Peyer's patch (tissue), 4 donors: ENCODE results near the gene CASZ1. TPM values are rescaled to one million over a fixed set of nuclear protein-coding genes. Genes with fewer than 3 reads are reported as not detected.
A peak's percentile ranks its signal among the peaks of the same experiment; 100 is the strongest.

ENCODE experiments used
- DNase-seq, 3 donors: peaks; one replicate each; pipeline ENCODE4 v3.0.0-alpha.2; 2017 to 2019
- H3K27ac ChIP-seq, 4 donors: fragments of 200-600 bp; sonication (generic); one replicate each; pipeline ENCODE4 v1.5.1; 2016 to 2019
- H3K27me3 ChIP-seq, 2 donors: fragments of 200-600 bp; sonication (generic); one replicate each; pipeline ENCODE4 v1.5.1; 2019
- H3K36me3 ChIP-seq, 3 donors: fragments of 200-600 bp; sonication (generic); one replicate each; pipeline ENCODE4 v1.5.1; 2016 to 2019
- H3K4me1 ChIP-seq, 4 donors: fragments of 200-600 bp; sonication (generic); one replicate each; pipeline ENCODE4 v1.5.1; 2016 to 2019
- H3K4me3 ChIP-seq, 4 donors: fragments of 200-600 bp; sonication (generic); 1 replicate in 3 of 4; 2 replicates in 1 of 4; pipeline ENCODE4 v1.5.1; 2016 to 2019; ENCODE audit warnings: mild to moderate bottlenecking in 1 of 4
- H3K9me3 ChIP-seq, 4 donors: fragments of 200-600 bp; sonication (generic); one replicate each; pipeline ENCODE4 v1.5.1; 2016 to 2019; ENCODE audit warnings: mild to moderate bottlenecking in 1 of 4
- POLR2A ChIP-seq, 2 donors: fragments of 450-650 bp; IDR thresholded peaks; one replicate each; pipeline ENCODE4 v1.5.1; 2017; ENCODE audit warnings: antibody characterized with exemption in 2 of 2, mild to moderate bottlenecking in 2 of 2, moderate library complexity in 2 of 2
- total RNA-seq, 4 donors: library from RNA; depleted of rRNA; stranded (reverse); fragments of >200 nt; gene quantifications; one replicate each; pipeline ENCODE4 v1.1.0, GENCODE V29; 2016
- TF ChIP-seq, protein P1 (sequence below), 6 experiments: fragments of 450-650 bp in 4 of 6; fragments of 200-600 bp in 2 of 6; sonication (generic) in 1 of 6; IDR thresholded peaks; one replicate each; pipeline ENCODE4 v1.5.1; 2017 to 2019; ENCODE audit warnings: antibody characterized with exemption in 6 of 6, mild to moderate bottlenecking in 3 of 6, moderate library complexity in 1 of 6

CASZ1 gene
- total RNA-seq, 4 donors from 2014 or later = 87.5 to 165 (median 137) TPM

DNA sequence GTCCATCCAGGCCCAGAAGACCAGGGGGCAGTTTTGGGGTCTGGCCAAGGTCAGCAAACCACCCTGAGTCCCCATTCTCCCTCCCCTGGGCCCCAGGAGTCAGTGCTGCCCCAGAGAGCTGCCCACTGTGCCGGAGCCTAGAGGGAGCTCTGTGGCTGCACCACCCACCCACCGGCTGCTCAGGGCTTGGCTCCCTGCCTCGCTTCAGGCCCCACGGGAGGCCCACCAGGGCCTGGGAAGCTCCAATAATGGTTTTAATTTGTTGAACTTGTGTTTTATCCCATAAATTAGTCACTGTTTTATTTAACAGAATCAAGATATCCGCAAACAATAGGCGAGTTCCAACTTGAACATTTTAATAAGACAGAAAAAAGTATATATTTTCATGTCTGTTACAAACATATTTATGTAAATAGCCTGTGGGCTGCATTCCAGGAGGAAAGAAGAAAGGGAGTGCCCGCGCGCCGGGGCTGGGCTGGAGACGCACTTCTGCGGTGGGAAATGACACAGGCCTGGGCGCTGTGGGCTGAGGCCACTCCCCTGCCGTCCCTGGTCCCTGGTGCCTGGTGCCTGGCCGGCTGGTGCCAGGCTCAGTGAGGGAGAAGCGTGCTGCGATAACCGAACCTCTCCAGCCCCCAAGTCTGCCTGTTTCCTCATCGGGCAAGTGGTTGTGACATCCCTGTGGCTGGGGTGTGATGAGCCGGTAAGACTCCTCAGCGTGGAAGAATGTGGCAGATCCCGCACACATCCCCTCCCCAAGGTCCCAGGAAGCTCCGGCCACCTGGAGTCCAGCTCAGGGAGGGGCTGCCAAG lies 161.2 kb downstream of the CASZ1 start:
- peaks cover 0 to 7% (median 0%) of the 10 kb centered on the region in 4 donors for H3K4me1 ChIP-seq

DNA sequence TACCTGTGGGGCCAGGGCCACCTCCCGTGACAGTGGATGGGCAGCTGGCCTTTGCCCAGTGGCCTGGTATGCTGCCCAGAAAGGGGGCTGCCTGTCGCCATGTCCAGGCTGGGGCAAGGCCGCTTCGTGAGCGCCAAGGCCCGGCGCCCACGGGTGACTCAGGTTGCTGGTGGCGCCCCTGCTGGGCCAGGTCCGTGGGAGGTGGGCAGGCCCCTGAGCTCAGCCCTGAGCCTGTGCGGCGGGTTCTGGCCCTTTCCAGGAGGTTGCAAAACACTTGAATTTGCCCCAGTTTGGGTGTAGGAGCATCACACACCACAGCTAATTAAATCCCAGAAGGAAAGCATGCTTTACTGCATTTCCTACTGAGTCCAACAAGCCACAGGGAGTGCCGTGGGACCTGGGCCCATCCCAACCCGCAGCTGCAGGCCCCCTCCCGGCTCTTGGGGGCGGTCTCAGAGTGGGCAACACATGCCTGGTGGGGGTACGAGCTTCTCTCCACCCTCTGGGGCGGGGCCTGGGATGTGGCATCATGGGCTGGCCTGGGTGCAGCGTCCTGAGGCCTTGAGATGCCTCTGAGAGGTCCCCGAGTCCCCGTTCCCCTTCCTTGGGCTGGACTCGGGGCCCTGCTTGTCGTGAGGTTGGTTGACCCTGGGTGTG lies 161.9 kb downstream of the CASZ1 start:
- peak overlapping the region in 3 of 4 donors; percentile 21 to 49 (median 42) for H3K27ac ChIP-seq
- no peak overlapping the region for H3K4me3 ChIP-seq
- no peak for DNase-seq
- peaks cover 0 to 7% (median 0%) of the 10 kb centered on the region in 4 donors for H3K4me1 ChIP-seq
- no peak for TF ChIP-seq POLR2A (IDR thresholded peaks at IDR 0.05)
- TF ChIP-seq, protein P1, sequence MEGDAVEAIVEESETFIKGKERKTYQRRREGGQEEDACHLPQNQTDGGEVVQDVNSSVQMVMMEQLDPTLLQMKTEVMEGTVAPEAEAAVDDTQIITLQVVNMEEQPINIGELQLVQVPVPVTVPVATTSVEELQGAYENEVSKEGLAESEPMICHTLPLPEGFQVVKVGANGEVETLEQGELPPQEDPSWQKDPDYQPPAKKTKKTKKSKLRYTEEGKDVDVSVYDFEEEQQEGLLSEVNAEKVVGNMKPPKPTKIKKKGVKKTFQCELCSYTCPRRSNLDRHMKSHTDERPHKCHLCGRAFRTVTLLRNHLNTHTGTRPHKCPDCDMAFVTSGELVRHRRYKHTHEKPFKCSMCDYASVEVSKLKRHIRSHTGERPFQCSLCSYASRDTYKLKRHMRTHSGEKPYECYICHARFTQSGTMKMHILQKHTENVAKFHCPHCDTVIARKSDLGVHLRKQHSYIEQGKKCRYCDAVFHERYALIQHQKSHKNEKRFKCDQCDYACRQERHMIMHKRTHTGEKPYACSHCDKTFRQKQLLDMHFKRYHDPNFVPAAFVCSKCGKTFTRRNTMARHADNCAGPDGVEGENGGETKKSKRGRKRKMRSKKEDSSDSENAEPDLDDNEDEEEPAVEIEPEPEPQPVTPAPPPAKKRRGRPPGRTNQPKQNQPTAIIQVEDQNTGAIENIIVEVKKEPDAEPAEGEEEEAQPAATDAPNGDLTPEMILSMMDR (IDR thresholded peaks at IDR 0.05) = no peak
- H3K27me3 ChIP-seq = no peaks in the 10 kb centered on the region
- peaks cover 0 to 26% (median 0%) of the 10 kb centered on the region in 3 donors for H3K36me3 ChIP-seq
- H3K9me3 ChIP-seq = no peaks in the 10 kb centered on the region

More for the DNA sequence above, 161.2 kb downstream of the CASZ1 start:
- H3K27me3 ChIP-seq = no peaks in the 10 kb centered on the region
- peaks cover 0 to 27% (median 0%) of the 10 kb centered on the region in 3 donors for H3K36me3 ChIP-seq
- H3K27ac ChIP-seq = peak overlapping the region in 3 of 4 donors; percentile 41 to 49 (median 42)
- DNase-seq = no peak
- no peak overlapping the region for H3K4me3 ChIP-seq
- H3K9me3 ChIP-seq = no peaks in the 10 kb centered on the region
- no peak for TF ChIP-seq POLR2A (IDR thresholded peaks at IDR 0.05)
- TF ChIP-seq, protein P1 (IDR thresholded peaks at IDR 0.05) = no peak

DNA sequence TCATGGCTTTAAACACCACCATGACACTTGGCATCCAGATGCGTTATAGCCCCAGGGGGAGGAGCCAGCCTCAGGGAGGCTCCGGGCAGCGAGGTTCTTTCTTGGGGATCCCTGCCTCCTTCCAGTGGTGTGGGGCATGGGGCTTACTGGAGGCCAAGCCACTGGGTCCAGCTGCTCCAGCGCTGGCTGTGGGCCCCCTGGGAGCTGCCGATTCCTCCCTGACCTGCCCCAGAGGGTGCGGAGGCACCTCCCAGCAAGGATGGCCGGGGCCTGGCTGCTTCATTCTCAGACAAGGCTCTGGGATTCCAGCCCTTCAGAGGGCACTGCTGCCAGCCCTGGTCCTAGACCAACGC lies 162.4 kb downstream of the CASZ1 start:
- Histone ChIP-seq H3K9me3 (no peaks in the 10 kb centered on the region), H3K27me3 (no peaks in the 10 kb centered on the region), H3K36me3 (peaks cover 0 to 23% (median 0%) of the 10 kb centered on the region in 3 donors), H3K4me1 (peaks cover 0 to 7% (median 0%) of the 10 kb centered on the region in 4 donors), H3K27ac (peak overlapping the region in 1 of 4 donors; percentile 2), H3K4me3 (no peak overlapping the region)
- no peak for DNase-seq
- no peak for TF ChIP-seq POLR2A (IDR thresholded peaks at IDR 0.05)
- TF ChIP-seq, protein P1 (IDR thresholded peaks at IDR 0.05) = no peak

DNA sequence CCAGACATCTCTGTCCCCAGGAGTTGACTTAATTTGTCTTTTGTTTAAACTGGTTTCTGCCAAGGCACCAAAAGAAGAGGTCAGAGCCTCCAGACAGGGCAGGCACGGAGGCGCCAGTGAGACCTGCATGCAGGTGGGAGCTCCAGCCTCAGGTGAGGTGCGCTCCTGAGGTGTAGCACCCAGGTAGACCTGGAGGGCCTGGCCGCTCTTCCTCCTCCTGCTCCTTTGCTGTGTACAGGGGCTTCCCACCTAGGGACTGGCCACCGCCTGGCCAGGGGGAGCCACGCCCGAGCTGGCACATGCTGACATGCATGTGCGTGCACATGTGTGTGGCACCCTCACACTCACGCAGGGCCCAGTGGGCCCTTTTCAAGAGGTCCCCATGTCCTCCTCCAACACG lies 163.0 kb downstream of the CASZ1 start:
- TF ChIP-seq POLR2A (IDR thresholded peaks at IDR 0.05) = no peak
- TF ChIP-seq, protein P1 (IDR thresholded peaks at IDR 0.05) = no peak
- H3K9me3 ChIP-seq = no peaks in the 10 kb centered on the region
- peaks cover 0 to 21% (median 0%) of the 10 kb centered on the region in 3 donors for H3K36me3 ChIP-seq
- DNase-seq = no peak
- H3K4me1 ChIP-seq = peaks cover 0 to 7% (median 0%) of the 10 kb centered on the region in 4 donors
- H3K4me3 ChIP-seq = no peak overlapping the region
- no peaks in the 10 kb centered on the region for H3K27me3 ChIP-seq
- H3K27ac ChIP-seq = peak overlapping the region in 1 of 4 donors; percentile 2

DNA sequence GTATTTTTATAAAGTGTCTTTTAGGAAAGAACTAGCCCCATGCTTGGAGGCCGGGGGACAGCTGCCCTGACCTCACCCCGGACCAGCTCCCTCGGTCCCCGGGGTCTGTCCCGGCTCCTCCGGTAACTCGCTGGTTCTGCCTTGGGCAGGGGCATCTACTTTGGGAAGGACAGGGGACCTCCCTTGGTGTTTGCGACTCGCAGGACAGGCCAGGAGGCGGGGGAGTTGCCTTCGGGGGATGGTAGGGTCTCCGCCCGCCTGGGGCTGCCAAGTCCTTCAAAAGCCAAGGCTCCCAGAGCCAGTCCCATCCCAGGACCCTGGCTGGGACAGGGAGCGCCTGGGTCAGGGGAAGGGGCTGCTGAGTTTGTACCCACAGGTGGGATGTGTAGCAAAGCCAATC lies 163.8 kb downstream of the CASZ1 start:
- TF ChIP-seq POLR2A (IDR thresholded peaks at IDR 0.05) = no peak
- TF ChIP-seq, protein P1 (IDR thresholded peaks at IDR 0.05) = no peak
- DNase-seq = no peak
- Histone ChIP-seq H3K9me3 (no peaks in the 10 kb centered on the region), H3K36me3 (peaks cover 0 to 16% (median 0%) of the 10 kb centered on the region in 3 donors), H3K27me3 (no peaks in the 10 kb centered on the region), H3K27ac (no peak overlapping the region), H3K4me1 (peaks cover 0 to 7% (median 0%) of the 10 kb centered on the region in 4 donors), H3K4me3 (no peak overlapping the region)
